ENCODE results near the gene STYXL1.

DNA sequence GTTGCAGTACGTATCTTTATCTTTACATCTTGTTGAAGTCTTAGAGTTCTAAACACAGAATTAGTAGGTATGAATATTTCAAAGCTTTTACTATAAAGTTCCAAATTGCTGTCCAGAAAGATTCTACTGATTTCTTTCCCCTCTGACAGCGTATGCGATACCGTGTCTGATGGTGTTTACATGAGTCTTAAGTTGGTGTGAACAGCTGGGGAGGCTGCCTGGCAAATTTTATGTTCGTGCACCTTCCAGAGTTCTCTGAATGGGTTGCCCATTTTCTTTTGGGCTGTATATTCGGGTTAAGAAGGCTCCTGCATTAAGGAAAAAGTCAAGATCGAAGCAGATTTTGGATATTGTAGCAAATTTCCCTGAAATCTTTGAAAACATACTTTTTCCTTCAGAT, 8.4 kb upstream of the STYXL1 start:
- TF ChIP-seq EZH2 (IDR thresholded peaks at IDR 0.05; ENCODE audit: insufficient read depth, poor library complexity, severe bottlenecking) (no peak), EZH2phosphoT487 (IDR thresholded peaks at IDR 0.05; ENCODE audit: insufficient read depth, low read depth) (no peak)

Measured in GM23248 (cell line).